ENCODE data around the gene CTSH. TPM values are rescaled to one million over a fixed set of nuclear protein-coding genes. Genes with fewer than 3 reads are reported as not detected.
A peak's percentile ranks its signal among the peaks of the same experiment; 100 is the strongest.

CTSH gene
- total and polyA plus RNA-seq, 2 donors (not counting 1 experiment from before 2014, with no cell fraction given): 5.3 to 6.9 TPM

- no peak overlapping the region for H3K27ac ChIP-seq (ENCODE audit: insufficient read depth, low read length)
- TF ChIP-seq EZH2 (IDR thresholded peaks at IDR 0.05; ENCODE audit: low read length, missing control alignments): no peak
- TF ChIP-seq CTCF (conservative IDR thresholded peaks at IDR 0.05 in 1 of 2, IDR thresholded peaks at IDR 0.05 in 1 of 2; ENCODE audit: low read depth in 1 of 2, low read length in 2 of 2): no peak
- DNase-seq (ENCODE audit: low read depth in 2 of 2): no peak
These were observed 36.9 kb upstream of the CTSH start for GRCh38 chr15:78981532-78982313.

GRCh38 chr15:78979456-78980320, 34.8 kb upstream of the CTSH start:
- H3K4me3 ChIP-seq (replicated peaks in 1 of 4; ENCODE audit: control extremely low read depth in 1 of 4, insufficient read depth in 1 of 4, low read depth in 3 of 4, low read length in 4 of 4): no peak overlapping the region
- H3K9me3 ChIP-seq (ENCODE audit: control insufficient read depth, insufficient read depth, low read depth, low read length): no peaks in the 10 kb centered on the region
- TF ChIP-seq CTCF (conservative IDR thresholded peaks at IDR 0.05 in 1 of 2, IDR thresholded peaks at IDR 0.05 in 1 of 2; ENCODE audit: low read depth in 1 of 2, low read length in 2 of 2) (peak; percentile 59 to 77), EZH2 (IDR thresholded peaks at IDR 0.05; ENCODE audit: low read length, missing control alignments) (no peak)
- H3K79me2 ChIP-seq (ENCODE audit: control insufficient read depth, insufficient read depth, low read length): no peaks in the 10 kb centered on the region
- H3K27ac ChIP-seq (ENCODE audit: insufficient read depth, low read length): no peak overlapping the region
- H3K9ac ChIP-seq (ENCODE audit: insufficient read depth, low read length): no peak overlapping the region
- peak overlapping the region; percentile 50 for H2AFZ ChIP-seq (ENCODE audit: low read length)
- H4K20me1 ChIP-seq (ENCODE audit: control insufficient read depth, extremely low read depth, insufficient read depth, low read length): no peaks in the 10 kb centered on the region
- no peak overlapping the region for H3K4me2 ChIP-seq (ENCODE audit: extremely low read depth, insufficient read depth, low read length)
- no peaks in the 10 kb centered on the region for H3K4me1 ChIP-seq (ENCODE audit: control insufficient read depth, extremely low read depth, insufficient read depth, low read length)
- peak; percentile 76 to 81 for DNase-seq (ENCODE audit: low read depth in 2 of 2)
- H3K36me3 ChIP-seq (ENCODE audit: control insufficient read depth, insufficient read depth, low read length): no peaks in the 10 kb centered on the region
- H3K27me3 ChIP-seq (ENCODE audit: control insufficient read depth, insufficient read depth, low read length): no peaks in the 10 kb centered on the region

More at GRCh38 chr15:78981532-78982313, 36.9 kb upstream of the CTSH start:
- Histone ChIP-seq H3K4me3 (replicated peaks in 1 of 4; ENCODE audit: control extremely low read depth in 1 of 4, insufficient read depth in 1 of 4, low read depth in 3 of 4, low read length in 4 of 4) (no peak overlapping the region), H2AFZ (ENCODE audit: low read length) (no peak overlapping the region), H3K27me3 (ENCODE audit: control insufficient read depth, insufficient read depth, low read length) (no peaks in the 10 kb centered on the region), H3K9me3 (ENCODE audit: control insufficient read depth, insufficient read depth, low read depth, low read length) (no peaks in the 10 kb centered on the region), H4K20me1 (ENCODE audit: control insufficient read depth, extremely low read depth, insufficient read depth, low read length) (no peaks in the 10 kb centered on the region), H3K4me1 (ENCODE audit: control insufficient read depth, extremely low read depth, insufficient read depth, low read length) (no peaks in the 10 kb centered on the region), H3K9ac (ENCODE audit: insufficient read depth, low read length) (no peak overlapping the region), H3K79me2 (ENCODE audit: control insufficient read depth, insufficient read depth, low read length) (no peaks in the 10 kb centered on the region), H3K4me2 (ENCODE audit: extremely low read depth, insufficient read depth, low read length) (no peak overlapping the region), H3K36me3 (ENCODE audit: control insufficient read depth, insufficient read depth, low read length) (no peaks in the 10 kb centered on the region)

- no peak for DNase-seq (ENCODE audit: low read depth in 2 of 2)
- Histone ChIP-seq H3K9me3 (ENCODE audit: control insufficient read depth, insufficient read depth, low read depth, low read length) (no peaks in the 10 kb centered on the region), H3K27ac (ENCODE audit: insufficient read depth, low read length) (no peak overlapping the region), H3K36me3 (ENCODE audit: control insufficient read depth, insufficient read depth, low read length) (no peaks in the 10 kb centered on the region), H3K79me2 (ENCODE audit: control insufficient read depth, insufficient read depth, low read length) (no peaks in the 10 kb centered on the region), H3K9ac (ENCODE audit: insufficient read depth, low read length) (no peak overlapping the region), H3K4me1 (ENCODE audit: control insufficient read depth, extremely low read depth, insufficient read depth, low read length) (no peaks in the 10 kb centered on the region), H2AFZ (ENCODE audit: low read length) (no peak overlapping the region), H3K4me3 (replicated peaks in 1 of 4; ENCODE audit: control extremely low read depth in 1 of 4, insufficient read depth in 1 of 4, low read depth in 3 of 4, low read length in 4 of 4) (no peak overlapping the region), H4K20me1 (ENCODE audit: control insufficient read depth, extremely low read depth, insufficient read depth, low read length) (no peaks in the 10 kb centered on the region), H3K27me3 (ENCODE audit: control insufficient read depth, insufficient read depth, low read length) (no peaks in the 10 kb centered on the region), H3K4me2 (ENCODE audit: extremely low read depth, insufficient read depth, low read length) (no peak overlapping the region)
- no peak for TF ChIP-seq EZH2 (IDR thresholded peaks at IDR 0.05; ENCODE audit: low read length, missing control alignments)
- TF ChIP-seq CTCF (conservative IDR thresholded peaks at IDR 0.05 in 1 of 2, IDR thresholded peaks at IDR 0.05 in 1 of 2; ENCODE audit: low read depth in 1 of 2, low read length in 2 of 2): no peak
These were observed 33.8 kb upstream of the CTSH start for GRCh38 chr15:78978601-78979179.
